Gastrocnemius medialis (tissue), 4 donors: ENCODE data around the gene SCMH1. TPM values are rescaled to one million over a fixed set of nuclear protein-coding genes. Genes with fewer than 3 reads are reported as not detected.
"Not testable (repeated sequence)": the region's sequence is repeated elsewhere in the genome, so short reads cannot be mapped to it uniquely, and the experiment has no call there.

Experiments
- ATAC-seq, 2 donors: fragments of 150-250 bp; one replicate each; pipeline ENCODE4 v1.9.1; 2016
- DNase-seq, 2 donors: peaks; one replicate each; pipeline ENCODE4 v3.0.0-alpha.2; 2019
- H3K27ac ChIP-seq, 4 donors: fragments of 200-600 bp; sonication (generic); 1 replicate in 1 of 4; 2 replicates in 3 of 4; pipeline ENCODE4 v1.5.1; 2016 to 2018; ENCODE audit warnings: mild to moderate bottlenecking in 2 of 4, moderate library complexity in 1 of 4
- H3K27me3 ChIP-seq, 3 donors: fragments of 200-600 bp; sonication (generic) in 2 of 3; 1 replicate in 1 of 3; 2 replicates in 2 of 3; pipeline versions ENCODE4 v1.5.1 to v1.6.0; 2016 to 2019; ENCODE audit warnings: mild to moderate bottlenecking in 1 of 3, moderate library complexity in 1 of 3
- H3K36me3 ChIP-seq, 2 donors: fragments of 200-600 bp; sonication (generic) in 1 of 2; one replicate each; pipeline ENCODE4 v1.5.1; 2017 to 2018
- H3K4me1 ChIP-seq, 2 donors: fragments of 200-600 bp; sonication (generic) in 1 of 2; one replicate each; pipeline ENCODE4 v1.5.1; 2016 to 2017; ENCODE audit warnings: mild to moderate bottlenecking in 2 of 2
- H3K4me3 ChIP-seq, 4 donors: fragments of 200-600 bp; sonication (generic) in 3 of 4; 1 replicate in 1 of 4; 2 replicates in 3 of 4; pipeline ENCODE4 v1.5.1; 2016 to 2019; ENCODE audit warnings: mild to moderate bottlenecking in 2 of 4
- H3K9me3 ChIP-seq, 3 donors: fragments of 200-600 bp; sonication (generic) in 2 of 3; 1 replicate in 1 of 3; 2 replicates in 2 of 3; pipeline ENCODE4 v1.5.1; 2016 to 2019
- POLR2A ChIP-seq, 2 donors: fragments of 450-650 bp; IDR thresholded peaks; one replicate each; pipeline ENCODE4 v1.6.1; 2017; ENCODE audit warnings: antibody characterized with exemption in 2 of 2, mild to moderate bottlenecking in 2 of 2, moderate library complexity in 2 of 2
- in situ Hi-C, 4 donors: fragments of 200-750 bp; cut with MboI; loops; one replicate each; pipeline versions ENCODE4 v1.15.0 to v1.8.0; 2017; ENCODE audit warnings: low sequenced_read_pairs in 4 of 4
- intact Hi-C: fragments of 100-400 bp; cut with DNase I; formaldehyde crosslinking; loops from one replicate; pipeline ENCODE4 v1.15.1; 2023; ENCODE audit warnings: low total_unique reads
- total RNA-seq, 4 donors: library from RNA; depleted of rRNA; stranded (reverse); fragments of >200 nt; gene quantifications; one replicate each; pipeline versions ENCODE4 v1.1.0 to v1.2.3, GENCODE V29; 2016
- TF ChIP-seq, protein P1 (sequence below), 5 experiments: fragments of 450-650 bp in 3 of 5; fragments of 200-600 bp in 2 of 5; sonication (generic) in 2 of 5; IDR thresholded peaks in 4 of 5; conservative IDR thresholded peaks in 1 of 5; 1 replicate in 4 of 5; 2 replicates in 1 of 5; pipeline ENCODE4 v1.5.1; 2016 to 2019; ENCODE audit warnings: antibody characterized with exemption in 5 of 5, mild to moderate bottlenecking in 3 of 5, moderate library complexity in 3 of 5

The SCMH1 gene
- total RNA-seq, 4 donors from 2014 or later, result 17.1 to 29.4 (median 25.5) TPM

DNA sequence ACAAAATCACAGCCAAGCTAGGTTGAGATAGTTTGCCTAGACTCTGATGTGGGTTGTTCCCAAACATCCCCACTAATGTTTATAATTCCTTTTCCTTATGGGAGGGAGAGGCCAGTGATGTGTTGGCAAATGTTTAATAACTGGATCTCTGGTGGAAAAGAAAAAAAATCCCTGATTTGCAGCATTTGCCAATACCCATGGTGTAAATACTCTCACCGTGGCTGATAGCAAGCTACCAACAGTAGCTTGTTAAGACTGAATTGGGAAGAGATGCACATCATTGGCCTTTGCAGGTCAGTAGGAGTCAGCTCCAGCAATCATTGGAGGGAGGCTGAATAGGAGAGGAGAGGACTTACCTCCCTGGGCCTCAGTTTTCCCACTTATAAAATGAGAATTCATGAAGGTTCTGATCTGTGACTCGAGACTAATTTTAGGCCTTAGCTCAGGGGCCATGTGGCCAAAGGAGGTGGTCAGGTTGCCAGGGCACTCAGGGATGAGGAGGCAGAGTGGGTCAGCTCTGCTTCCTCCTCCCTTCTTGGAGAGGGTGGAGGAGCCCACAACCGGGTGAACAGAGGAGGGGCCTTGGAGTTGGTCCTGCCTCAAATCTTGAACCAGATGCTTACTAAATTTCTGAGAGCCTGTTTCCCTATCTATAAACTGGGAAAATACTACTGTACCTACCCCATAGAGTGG is 20.0 kb upstream of the SCMH1 start:
- H3K27ac ChIP-seq, result no peak overlapping the region
- TF ChIP-seq POLR2A (IDR thresholded peaks at IDR 0.05), result no peak
- TF ChIP-seq, protein P1, sequence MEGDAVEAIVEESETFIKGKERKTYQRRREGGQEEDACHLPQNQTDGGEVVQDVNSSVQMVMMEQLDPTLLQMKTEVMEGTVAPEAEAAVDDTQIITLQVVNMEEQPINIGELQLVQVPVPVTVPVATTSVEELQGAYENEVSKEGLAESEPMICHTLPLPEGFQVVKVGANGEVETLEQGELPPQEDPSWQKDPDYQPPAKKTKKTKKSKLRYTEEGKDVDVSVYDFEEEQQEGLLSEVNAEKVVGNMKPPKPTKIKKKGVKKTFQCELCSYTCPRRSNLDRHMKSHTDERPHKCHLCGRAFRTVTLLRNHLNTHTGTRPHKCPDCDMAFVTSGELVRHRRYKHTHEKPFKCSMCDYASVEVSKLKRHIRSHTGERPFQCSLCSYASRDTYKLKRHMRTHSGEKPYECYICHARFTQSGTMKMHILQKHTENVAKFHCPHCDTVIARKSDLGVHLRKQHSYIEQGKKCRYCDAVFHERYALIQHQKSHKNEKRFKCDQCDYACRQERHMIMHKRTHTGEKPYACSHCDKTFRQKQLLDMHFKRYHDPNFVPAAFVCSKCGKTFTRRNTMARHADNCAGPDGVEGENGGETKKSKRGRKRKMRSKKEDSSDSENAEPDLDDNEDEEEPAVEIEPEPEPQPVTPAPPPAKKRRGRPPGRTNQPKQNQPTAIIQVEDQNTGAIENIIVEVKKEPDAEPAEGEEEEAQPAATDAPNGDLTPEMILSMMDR (IDR thresholded peaks at IDR 0.05 in 4 of 5, conservative IDR thresholded peaks at IDR 0.05 in 1 of 5), result no peak
- no peak for ATAC-seq
- no peaks in the 10 kb centered on the region for H3K4me1 ChIP-seq
- H3K36me3 ChIP-seq, result no peaks in the 10 kb centered on the region
- no peak overlapping the region for H3K4me3 ChIP-seq
- no peak for DNase-seq
- no peaks in the 10 kb centered on the region for H3K9me3 ChIP-seq
- in situ Hi-C loops (no loop called here), intact Hi-C loops (no loop called here)
- no peaks in the 10 kb centered on the region for H3K27me3 ChIP-seq

DNA sequence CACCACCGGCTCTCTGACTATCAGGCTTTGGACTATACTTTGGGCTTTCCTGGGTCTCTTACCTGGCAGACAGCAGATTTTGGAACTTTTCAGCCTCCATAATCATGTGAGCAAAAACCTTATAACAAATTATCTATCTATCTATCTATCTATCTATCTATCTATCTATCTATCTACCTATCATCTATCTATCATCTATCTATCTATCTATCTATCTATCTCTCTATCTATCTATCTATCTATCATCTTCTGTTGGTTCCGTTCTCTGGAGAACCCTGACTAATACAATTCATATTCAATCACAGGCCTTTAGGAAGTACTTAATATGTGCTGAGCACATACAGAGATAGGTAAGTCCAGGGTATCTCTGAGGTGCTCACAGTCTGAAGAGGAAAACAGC is 18.7 kb upstream of the SCMH1 start:
- intact Hi-C loops (no loop called here), in situ Hi-C loops (no loop called here)
- no peaks in the 10 kb centered on the region for H3K36me3 ChIP-seq
- H3K27ac ChIP-seq, result no peak overlapping the region
- H3K4me3 ChIP-seq, result no peak overlapping the region
- H3K4me1 ChIP-seq, result no peaks in the 10 kb centered on the region
- ATAC-seq (no peak), DNase-seq (no peak)
- no peaks in the 10 kb centered on the region for H3K9me3 ChIP-seq
- TF ChIP-seq POLR2A (IDR thresholded peaks at IDR 0.05), result no peak
- TF ChIP-seq, protein P1 (IDR thresholded peaks at IDR 0.05 in 4 of 5, conservative IDR thresholded peaks at IDR 0.05 in 1 of 5), result no peak
- no peaks in the 10 kb centered on the region for H3K27me3 ChIP-seq

DNA sequence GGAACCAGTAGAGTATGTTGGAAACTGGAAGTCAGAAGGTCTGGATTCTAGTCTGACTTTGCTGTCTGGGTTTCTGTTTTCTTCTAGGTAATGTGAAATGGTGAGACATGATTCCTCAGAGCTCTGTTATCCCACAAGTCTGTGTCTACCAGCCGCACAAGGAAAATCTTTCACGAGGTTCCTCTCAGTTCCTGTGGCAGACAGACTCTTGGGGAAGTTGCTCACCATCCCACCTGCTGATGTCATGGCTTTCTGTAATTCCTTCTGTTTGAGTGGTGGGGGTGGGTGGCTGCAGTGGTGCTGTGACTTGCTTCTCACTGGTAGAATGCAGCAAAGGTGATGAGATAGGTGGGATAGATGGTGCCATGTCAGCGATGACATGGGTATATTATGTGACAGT is 17.1 kb upstream of the SCMH1 start:
- H3K4me3 ChIP-seq, result no peak overlapping the region
- intact Hi-C loops (no loop called here), in situ Hi-C loops (no loop called here)
- H3K9me3 ChIP-seq, result no peaks in the 10 kb centered on the region
- no peaks in the 10 kb centered on the region for H3K4me1 ChIP-seq
- DNase-seq (no peak), ATAC-seq (no peak)
- no peaks in the 10 kb centered on the region for H3K36me3 ChIP-seq
- TF ChIP-seq POLR2A (IDR thresholded peaks at IDR 0.05), result no peak
- TF ChIP-seq, protein P1 (IDR thresholded peaks at IDR 0.05 in 4 of 5, conservative IDR thresholded peaks at IDR 0.05 in 1 of 5), result no peak
- H3K27ac ChIP-seq, result no peak overlapping the region
- H3K27me3 ChIP-seq, result no peaks in the 10 kb centered on the region

DNA sequence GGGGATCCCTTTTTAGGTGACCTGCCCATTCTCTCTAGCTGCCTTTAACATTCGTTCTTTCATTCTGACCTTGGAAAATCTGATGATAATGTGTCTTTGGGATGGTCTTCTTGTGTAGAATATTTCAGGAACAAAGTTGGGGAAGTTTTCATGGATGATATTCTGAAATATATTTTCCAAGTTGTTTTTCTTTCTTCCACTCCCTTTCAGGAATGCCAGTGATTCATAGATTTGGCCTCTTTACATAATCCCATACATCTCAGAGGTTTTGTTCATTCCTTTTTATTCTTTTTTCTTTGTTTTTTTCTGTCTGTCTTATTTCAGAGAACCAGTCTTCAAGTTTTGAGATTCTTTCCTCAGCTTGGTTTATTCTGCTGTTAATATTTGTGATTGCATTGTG is 13.9 kb upstream of the SCMH1 start:
- Histone ChIP-seq H3K4me3 (no peak overlapping the region), H3K27me3 (no peaks in the 10 kb centered on the region), H3K4me1 (no peaks in the 10 kb centered on the region), H3K27ac (no peak overlapping the region), H3K9me3 (no peaks in the 10 kb centered on the region), H3K36me3 (no peaks in the 10 kb centered on the region)
- DNase-seq (no peak), ATAC-seq (no peak)
- in situ Hi-C loops, result no loop called here
- TF ChIP-seq, protein P1 (IDR thresholded peaks at IDR 0.05 in 4 of 5, conservative IDR thresholded peaks at IDR 0.05 in 1 of 5), result no peak
- TF ChIP-seq POLR2A (IDR thresholded peaks at IDR 0.05), result no peak
- intact Hi-C loops, result no loop called here

DNA sequence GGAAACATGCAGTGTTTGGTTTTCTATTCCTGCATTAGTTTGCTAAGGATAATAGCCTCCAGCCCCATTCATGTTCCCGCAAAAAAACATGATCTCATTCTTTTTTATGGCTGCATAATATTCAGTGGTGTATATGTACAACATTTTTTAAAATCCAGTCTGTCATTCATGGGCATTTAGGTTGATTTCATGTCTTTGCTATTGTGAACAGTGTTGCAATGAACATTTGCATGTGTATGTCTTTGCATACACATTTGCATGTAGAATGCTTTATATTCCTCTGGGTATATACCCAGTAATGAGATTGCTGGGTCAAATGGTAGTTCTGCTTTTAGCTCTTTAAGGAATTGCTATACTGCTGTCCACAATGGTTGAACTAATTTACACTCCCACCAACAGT is 9.0 kb upstream of the SCMH1 start:
- in situ Hi-C loops, DNase-seq, H3K4me3 ChIP-seq, H3K36me3 ChIP-seq, H3K9me3 ChIP-seq, H3K27me3 ChIP-seq, intact Hi-C loops, H3K4me1 ChIP-seq, H3K27ac ChIP-seq, ATAC-seq: not testable (repeated sequence)
